SH-SY5Y (cell line): ENCODE measurements around the gene ADCY5.

Source experiments
- GATA2 ChIP-seq: IDR thresholded peaks from 2 replicates; pipeline ENCODE4 v1.6.1; 2011; ENCODE audit warnings: mild to moderate bottlenecking, low read depth, low read length
- GATA3 ChIP-seq: IDR thresholded peaks from 2 replicates; pipeline ENCODE4 v1.6.1; 2011; ENCODE audit warnings: low read depth, mild to moderate bottlenecking, low read length, moderate library complexity

DNA sequence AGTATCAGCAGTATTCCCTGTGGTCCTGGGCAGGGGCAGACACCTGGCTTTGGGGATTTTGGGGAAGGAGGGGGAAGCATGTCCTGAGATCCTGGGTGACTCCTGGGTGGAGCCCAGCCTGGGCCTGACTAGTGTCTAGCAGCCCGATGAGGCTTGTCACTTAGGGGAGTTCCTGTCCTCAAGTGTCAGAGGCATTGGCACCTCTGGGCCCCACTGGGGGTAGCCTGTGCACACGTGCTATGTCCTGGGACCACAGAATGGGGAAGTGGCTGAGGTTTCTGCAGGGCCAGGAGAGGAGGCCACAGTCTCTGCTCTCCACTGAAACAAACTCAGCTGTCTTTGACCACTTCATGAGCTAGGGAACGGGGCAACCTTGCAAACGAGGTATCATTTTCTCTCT lies 31.5 kb upstream of the ADCY5 start:
- TF ChIP-seq GATA2, result no peak
- no peak for TF ChIP-seq GATA3
